Smooth muscle cell (in vitro differentiated cells): ENCODE data around the gene ACP4. TPM values are rescaled to one million over a fixed set of nuclear protein-coding genes. Genes with fewer than 3 reads are reported as not detected.

Source experiments
- DNase-seq: peaks from one replicate; lab custom pipeline; 2025; ENCODE audit not compliant: unreplicated experiment; lab: John Stamatoyannopoulos, UW
- H2AFZ ChIP-seq: fragments of 200-600 bp; sonication (generic); 2 replicates; pipeline ENCODE4 v1.6.0; 2016; ENCODE audit warnings: antibody characterized with exemption, low read depth, mild to moderate bottlenecking
- H3F3A ChIP-seq: fragments of 200-600 bp; sonication (generic); 2 replicates; pipeline ENCODE4 v1.6.0; 2017; ENCODE audit warnings: antibody characterized with exemption, low read depth
- H3K27ac ChIP-seq: fragments of 200-600 bp; sonication (generic); 2 replicates; pipeline ENCODE4 v1.5.1; 2016; ENCODE audit warnings: low read depth, mild to moderate bottlenecking
- H3K27me3 ChIP-seq: fragments of 200-600 bp; sonication (generic); 2 replicates; pipeline ENCODE4 v1.6.1; 2016; ENCODE audit warnings: low read depth, mild to moderate bottlenecking
- H3K36me3 ChIP-seq: fragments of 200-600 bp; sonication (generic); 2 replicates; pipeline ENCODE4 v1.5.1; 2016; ENCODE audit warnings: low read depth
- H3K4me1 ChIP-seq: fragments of 200-600 bp; sonication (generic); 2 replicates; pipeline ENCODE4 v1.5.1; 2016; ENCODE audit warnings: low read depth
- H3K4me2 ChIP-seq: fragments of 200-600 bp; sonication (generic); 2 replicates; pipeline ENCODE4 v1.6.0; 2016; ENCODE audit warnings: mild to moderate bottlenecking
- H3K4me3 ChIP-seq: fragments of 200-600 bp; sonication (generic); 2 replicates; pipeline ENCODE4 v1.5.1; 2016; ENCODE audit warnings: mild to moderate bottlenecking
- H3K79me2 ChIP-seq: fragments of 200-600 bp; sonication (generic); 2 replicates; pipeline ENCODE4 v1.6.0; 2016; ENCODE audit warnings: low read depth, mild to moderate bottlenecking
- H3K9ac ChIP-seq: fragments of 200-600 bp; sonication (generic); 2 replicates; pipeline ENCODE4 v1.6.0; 2016; ENCODE audit warnings: low read depth
- H3K9me3 ChIP-seq: fragments of 200-600 bp; sonication (generic); replicated peaks from 2 replicates; pipeline ENCODE4 v1.5.1; 2016; ENCODE audit warnings: low read depth
- H4K20me1 ChIP-seq: fragments of 200-600 bp; sonication (generic); 2 replicates; pipeline ENCODE4 v1.6.0; 2016; ENCODE audit warnings: low read depth
- CTCF ChIP-seq: fragments of 200-600 bp; sonication (generic); IDR thresholded peaks from 2 replicates; pipeline ENCODE4 v1.5.1; 2017; ENCODE audit warnings: borderline replicate concordance, mild to moderate bottlenecking, antibody characterized with exemption; ENCODE audit not compliant: insufficient read depth, poor library complexity, severe bottlenecking
- WGBS: methylation state at CpG from one replicate; pipeline ENCODE4 v1.1.7; 2016; ENCODE audit warnings: low lambda C conversion rate; 5-methylcytosine and 5-hydroxymethylcytosine counted together
- polyA plus RNA-seq: library from polyadenylated mRNA; unstranded; fragments of >200 nt; fragmentation: Nextera tagmentation; extraction: Ambion mirVana; gene quantifications from 2 replicates; pipeline ENCODE4 v1.2.1, GENCODE V29; 2016
- total RNA-seq: library from RNA; depleted of rRNA; stranded (reverse); fragments of >200 nt; gene quantifications from 2 replicates; pipeline ENCODE4 v1.2.3, GENCODE V29; 2014

The ACP4 gene
- total and polyA plus RNA-seq, 2 experiments from 2014 or later = 0.26 TPM; not detected in 1

DNA sequence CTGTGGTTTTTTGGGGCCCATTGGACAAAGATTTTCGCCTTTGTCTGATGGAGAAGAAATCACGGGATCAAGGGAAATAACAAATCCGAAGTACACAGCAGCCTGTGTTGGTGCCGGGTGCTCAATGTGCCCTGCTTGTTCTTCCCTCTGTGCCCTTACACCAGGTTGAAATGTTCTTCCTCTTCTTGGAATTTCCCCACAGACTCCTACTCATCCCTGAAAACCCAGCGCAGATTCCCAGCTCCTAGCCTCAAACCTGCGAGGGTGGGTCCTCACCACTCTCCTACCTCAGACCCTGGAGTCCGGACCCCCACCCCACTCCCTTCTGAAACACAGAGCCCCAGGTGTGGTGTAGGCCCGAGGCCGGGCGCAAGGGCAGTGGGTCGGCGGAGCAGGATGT lies 4.9 kb upstream of the ACP4 start:
- 85% methylated on average over 12 of the region's 12 CpGs for WGBS
- Histone ChIP-seq H2AFZ (no peak overlapping the region), H3K4me1 (peaks cover 4% of the 10 kb centered on the region), H3K27me3 (peaks cover 4% of the 10 kb centered on the region), H3K27ac (no peak overlapping the region), H4K20me1 (no peaks in the 10 kb centered on the region), H3K9me3 (no peaks in the 10 kb centered on the region), H3K4me2 (no peak overlapping the region), H3K36me3 (no peaks in the 10 kb centered on the region), H3K4me3 (no peak overlapping the region), H3K9ac (no peak overlapping the region), H3F3A (no peaks in the 10 kb centered on the region), H3K79me2 (no peaks in the 10 kb centered on the region)
- TF ChIP-seq CTCF = no peak
- no peak for DNase-seq

GRCh38 chr19:50790922-50791467 lies 780 bp downstream of the ACP4 start:
- no peak for TF ChIP-seq CTCF
- H4K20me1 ChIP-seq = peaks cover 7% of the 10 kb centered on the region
- H3K36me3 ChIP-seq = no peaks in the 10 kb centered on the region
- H3K9me3 ChIP-seq = no peaks in the 10 kb centered on the region
- 92% methylated on average over 6 of the region's 6 CpGs for WGBS
- no peak for DNase-seq
- H3F3A ChIP-seq = no peaks in the 10 kb centered on the region
- H3K9ac ChIP-seq = no peak overlapping the region
- H3K79me2 ChIP-seq = no peaks in the 10 kb centered on the region
- H3K27ac ChIP-seq = no peak overlapping the region
- H3K4me1 ChIP-seq = no peaks in the 10 kb centered on the region
- H3K4me3 ChIP-seq = no peak overlapping the region
- H3K4me2 ChIP-seq = no peak overlapping the region
- H2AFZ ChIP-seq = no peak overlapping the region
- no peaks in the 10 kb centered on the region for H3K27me3 ChIP-seq

DNA sequence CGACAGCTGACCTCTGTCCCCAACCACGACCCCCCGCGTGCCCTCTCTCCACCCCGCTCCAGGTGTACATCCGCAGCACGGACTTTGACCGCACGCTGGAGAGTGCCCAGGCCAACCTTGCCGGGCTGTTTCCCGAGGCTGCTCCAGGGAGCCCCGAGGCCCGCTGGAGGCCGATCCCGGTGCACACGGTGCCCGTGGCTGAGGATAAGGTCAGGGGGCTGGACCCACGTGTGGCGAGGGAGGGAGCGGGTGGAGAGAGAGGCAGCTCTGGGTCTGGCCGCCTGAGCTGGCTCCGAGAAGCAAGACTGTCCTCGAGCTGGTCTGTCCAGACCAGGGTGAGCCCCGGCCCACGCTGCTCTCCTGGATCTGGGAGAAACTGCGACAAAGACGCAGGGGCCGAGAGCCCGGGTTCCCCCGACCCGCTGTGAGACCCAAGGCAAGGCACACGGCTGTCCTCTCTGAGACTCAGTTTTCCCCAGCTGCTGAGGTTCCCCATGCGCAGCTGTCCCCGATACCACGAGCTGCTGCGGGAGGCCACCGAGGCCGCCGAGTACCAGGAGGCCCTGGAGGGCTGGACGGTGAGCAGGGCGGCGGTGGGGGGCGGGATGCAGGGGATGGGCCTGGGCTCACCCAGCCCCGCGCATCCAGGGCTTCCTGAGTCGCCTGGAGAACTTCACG lies 1.5 kb downstream of the ACP4 start:
- H3K79me2 ChIP-seq = no peaks in the 10 kb centered on the region
- H3K36me3 ChIP-seq = no peaks in the 10 kb centered on the region
- H2AFZ ChIP-seq = no peak overlapping the region
- peaks cover 13% of the 10 kb centered on the region for H4K20me1 ChIP-seq
- no peaks in the 10 kb centered on the region for H3K4me1 ChIP-seq
- no peak for TF ChIP-seq CTCF
- H3K9me3 ChIP-seq = no peaks in the 10 kb centered on the region
- H3K27ac ChIP-seq = no peak overlapping the region
- WGBS = 87% methylated on average over 42 of the region's 47 CpGs
- H3F3A ChIP-seq = no peaks in the 10 kb centered on the region
- H3K4me3 ChIP-seq = no peak overlapping the region
- no peaks in the 10 kb centered on the region for H3K27me3 ChIP-seq
- no peak overlapping the region for H3K4me2 ChIP-seq
- DNase-seq = no peak
- H3K9ac ChIP-seq = no peak overlapping the region
